ENCODE measurements around the gene CYLD.

The CYLD gene

DNA sequence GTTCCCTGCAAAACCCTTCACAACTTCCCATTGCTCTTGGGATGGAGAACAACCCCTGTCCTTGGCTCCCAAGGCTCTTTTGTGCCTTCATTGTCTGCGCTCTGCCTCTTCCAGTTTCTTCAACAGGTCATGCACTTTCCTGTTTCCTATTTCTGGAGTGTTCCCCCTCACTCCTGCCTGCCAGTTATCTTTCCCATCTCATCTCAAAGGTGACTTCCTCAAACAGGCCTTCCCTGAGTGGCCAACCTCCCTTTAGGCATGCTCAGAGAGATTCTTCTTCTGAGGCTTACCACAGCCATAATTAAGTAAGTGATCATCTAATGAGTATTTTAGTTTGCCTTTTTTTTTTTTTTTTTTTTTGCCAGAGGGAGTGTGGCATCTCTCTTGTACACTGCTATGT lies 2.9 kb upstream of the CYLD start:
- no peak for DNase-seq (ENCODE audit: low read depth in 2 of 2)

DNA sequence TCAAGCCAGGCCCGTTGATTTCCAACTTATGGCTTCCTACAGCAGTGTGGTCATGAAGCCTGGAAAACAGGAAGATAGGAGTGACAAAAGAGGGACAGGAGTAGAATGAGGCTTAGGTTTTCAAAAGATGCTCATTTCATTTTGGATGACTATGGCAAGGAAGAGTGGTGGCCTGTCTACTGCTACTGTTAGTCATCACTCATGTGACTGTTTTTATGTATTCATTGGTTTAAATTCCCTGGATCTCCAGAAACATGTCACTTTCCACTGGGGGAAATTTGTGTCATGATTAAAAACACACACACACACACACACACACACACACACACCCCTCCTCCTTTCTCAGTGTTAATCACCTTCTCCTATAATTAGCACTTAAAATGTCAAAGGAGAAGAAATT lies 1.1 kb upstream of the CYLD start:
- no peak for DNase-seq (ENCODE audit: low read depth in 2 of 2)

- DNase-seq (ENCODE audit: low read depth in 2 of 2) = no peak
Measured at GRCh38 chr16:50741225-50741780, 583 bp upstream of the CYLD start.

- no peak for DNase-seq (ENCODE audit: low read depth in 2 of 2)
Measured at GRCh38 chr16:50742576-50743200, 802 bp downstream of the CYLD start.

DNA sequence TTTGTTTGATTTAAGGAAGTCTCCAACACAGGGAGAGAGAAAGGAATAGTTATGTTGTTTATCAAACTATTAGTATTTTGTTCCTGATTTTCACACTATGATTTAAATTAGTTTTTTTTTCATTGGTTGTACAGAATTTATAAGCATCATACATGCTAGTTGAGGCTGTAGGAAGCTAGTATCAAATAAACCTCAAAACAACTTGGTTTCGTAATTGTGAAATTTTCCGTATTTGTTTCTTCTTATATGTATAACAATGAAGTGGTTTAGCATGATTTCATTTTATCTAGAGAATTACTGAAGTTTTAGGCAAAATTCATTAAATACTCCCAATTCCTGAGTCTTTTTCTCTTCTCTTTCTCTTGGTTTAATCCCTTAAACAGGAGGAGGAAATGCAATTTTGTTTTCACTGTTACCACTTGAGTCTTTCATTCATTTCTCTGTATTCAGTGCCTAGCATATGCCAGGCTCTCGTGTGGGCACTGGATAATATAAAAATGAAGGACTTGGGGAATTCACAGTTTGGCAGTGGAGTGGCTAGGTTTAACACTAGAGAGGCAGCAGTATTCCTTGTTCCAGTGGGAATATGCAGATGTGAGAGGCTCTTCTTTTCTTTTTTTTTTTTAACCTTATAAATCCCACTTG lies 1.8 kb downstream of the CYLD start:
- DNase-seq (ENCODE audit: low read depth in 2 of 2) = no peak

DNA sequence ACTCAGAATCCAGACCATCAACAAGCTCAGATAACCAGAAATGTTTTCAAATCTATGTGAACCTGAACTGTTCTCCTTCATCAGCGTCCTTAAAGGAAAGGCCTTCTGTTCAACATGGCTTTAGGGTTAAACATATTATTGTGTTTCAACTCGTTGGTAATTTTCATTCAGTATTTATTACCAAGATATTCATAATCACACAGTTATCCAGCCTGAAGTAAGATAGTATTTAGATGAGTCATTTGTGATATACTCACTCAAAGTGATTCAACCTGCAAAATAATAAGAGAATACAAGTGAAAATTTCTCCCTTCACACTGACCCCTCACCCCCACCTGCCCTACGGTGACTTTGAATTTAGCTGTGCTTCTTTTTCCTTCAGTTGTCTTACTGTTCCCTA lies 3.0 kb downstream of the CYLD start:
- no peak for DNase-seq (ENCODE audit: low read depth in 2 of 2)

GRCh38 chr16:50745940-50746339 lies 4.1 kb downstream of the CYLD start:
- DNase-seq (ENCODE audit: low read depth in 2 of 2) = no peak

- DNase-seq (ENCODE audit: low read depth in 2 of 2) = no peak
Measured at GRCh38 chr16:50747207-50747956, 5.5 kb downstream of the CYLD start.

GRCh38 chr16:50751528-50751927 lies 9.6 kb downstream of the CYLD start:
- no peak for DNase-seq (ENCODE audit: low read depth in 2 of 2)

DNA sequence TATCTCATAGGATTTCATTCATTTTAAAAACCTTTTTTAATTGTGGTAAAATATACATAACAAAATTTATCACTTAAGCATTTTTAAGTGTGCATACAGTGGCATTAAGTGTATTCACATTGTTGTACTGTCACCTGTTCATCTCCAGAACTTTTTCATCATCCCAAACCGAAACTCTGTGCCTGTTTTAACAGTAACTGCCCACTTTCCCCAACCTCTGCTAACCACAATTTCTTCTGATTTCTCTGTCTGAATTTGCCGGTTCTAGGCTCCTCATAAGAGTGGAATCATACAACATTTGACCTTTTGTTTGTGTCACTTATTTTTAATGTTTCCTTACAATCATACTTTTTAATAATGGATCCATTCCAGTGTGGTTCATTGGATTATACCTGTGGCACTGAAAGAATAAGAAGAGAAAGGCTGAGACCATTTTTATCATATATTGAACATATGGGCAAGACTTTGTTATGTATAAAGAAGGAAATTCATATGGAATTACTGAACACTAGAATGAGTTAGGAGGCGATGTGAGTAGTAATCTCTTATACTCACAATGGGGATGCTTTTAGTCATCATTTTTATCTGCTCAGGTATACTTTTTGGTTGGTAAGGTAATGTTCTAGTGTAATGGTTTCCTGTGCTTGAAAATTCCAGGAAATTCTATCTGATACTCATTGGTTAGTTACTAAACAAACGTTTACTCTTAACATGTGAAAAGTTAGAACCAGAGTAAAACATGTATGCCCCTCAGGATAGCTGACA lies 10.8 kb downstream of the CYLD start:
- DNase-seq (ENCODE audit: low read depth in 2 of 2) = no peak

- no peak for DNase-seq (ENCODE audit: low read depth in 2 of 2)
Measured at GRCh38 chr16:50756473-50756872, 14.6 kb downstream of the CYLD start.

DNA sequence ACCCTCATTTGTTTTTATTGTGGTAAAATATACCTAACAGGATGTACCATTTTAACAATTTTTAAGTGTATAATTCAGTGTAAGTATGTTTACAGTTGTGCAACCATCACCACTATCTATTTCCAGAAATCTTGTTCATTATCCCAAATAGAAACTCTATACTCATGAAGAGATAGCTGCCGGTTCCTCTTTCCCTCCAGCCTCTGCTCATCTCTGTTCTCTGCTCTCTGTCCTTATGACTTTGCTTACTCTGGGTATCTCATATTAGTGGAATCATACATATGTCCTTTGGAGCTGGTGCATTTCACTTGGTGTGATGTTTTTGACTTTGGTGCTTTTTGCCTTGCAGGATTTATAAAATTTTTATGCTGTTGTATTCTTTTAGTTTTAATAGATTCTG lies 19.4 kb downstream of the CYLD start:
- no peak for DNase-seq (ENCODE audit: low read depth in 2 of 2)

- DNase-seq (ENCODE audit: low read depth in 2 of 2) = no peak
Measured at GRCh38 chr16:50762241-50762640, 20.4 kb downstream of the CYLD start.

DNA sequence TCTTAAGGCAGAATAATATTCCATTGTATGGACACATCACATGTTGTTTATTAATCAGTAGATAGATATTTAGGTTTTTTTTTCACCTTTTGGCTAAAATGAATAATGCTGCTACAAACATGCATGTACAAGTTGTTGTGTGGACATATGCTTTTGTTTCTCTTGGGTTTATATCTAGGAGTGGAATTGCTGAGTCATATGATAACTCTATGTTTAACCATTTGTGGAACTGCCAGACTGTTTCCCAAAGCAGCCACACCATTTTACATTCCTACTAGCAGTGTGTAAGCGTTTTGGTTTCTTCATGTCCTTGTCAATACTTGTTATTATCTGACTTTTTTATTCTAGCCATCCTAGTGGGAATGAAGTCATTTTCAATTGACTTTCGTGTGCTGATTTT lies 21.3 kb downstream of the CYLD start:
- no peak for DNase-seq (ENCODE audit: low read depth in 2 of 2)

DNA sequence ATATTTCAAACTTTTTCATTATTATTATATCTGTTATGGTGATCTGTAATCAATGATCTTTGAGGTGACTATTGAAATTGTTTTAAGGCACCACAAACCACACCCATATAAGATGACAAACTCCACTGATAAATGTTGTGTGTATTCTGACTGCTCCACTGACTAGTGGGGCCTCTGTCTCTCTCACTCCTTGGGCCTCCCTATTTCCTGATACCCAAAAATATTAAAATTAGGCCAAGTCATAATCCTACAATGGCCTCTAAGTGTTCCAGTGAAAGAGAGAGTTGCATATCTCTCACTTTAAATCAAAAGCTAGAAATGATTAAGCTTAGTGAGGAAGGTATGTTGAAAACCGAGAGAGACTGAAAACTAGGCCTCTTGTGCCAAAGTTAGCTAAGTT lies 23.4 kb downstream of the CYLD start:
- DNase-seq (ENCODE audit: low read depth in 2 of 2) = no peak

GRCh38 chr16:50765861-50766260 lies 24.0 kb downstream of the CYLD start:
- no peak for DNase-seq (ENCODE audit: low read depth in 2 of 2)

DNA sequence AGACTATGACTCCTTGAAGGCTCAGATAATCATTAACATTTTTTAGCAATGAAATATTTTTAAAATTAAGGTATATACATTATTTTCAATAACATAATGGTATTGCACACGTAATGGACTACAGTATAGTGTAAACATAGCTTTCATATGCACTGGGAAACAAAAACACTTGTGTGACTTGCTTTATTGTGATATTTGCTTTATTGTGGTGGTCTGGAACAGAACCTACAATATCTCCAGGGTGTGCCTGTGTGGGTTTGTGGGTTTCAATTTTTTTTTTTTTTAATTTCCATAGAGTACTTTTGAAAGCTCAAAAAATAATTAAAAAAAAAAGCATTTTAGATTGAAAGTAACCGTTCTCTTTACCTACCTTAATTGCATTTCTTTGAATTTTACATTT lies 25.3 kb downstream of the CYLD start:
- no peak for DNase-seq (ENCODE audit: low read depth in 2 of 2)

DNA sequence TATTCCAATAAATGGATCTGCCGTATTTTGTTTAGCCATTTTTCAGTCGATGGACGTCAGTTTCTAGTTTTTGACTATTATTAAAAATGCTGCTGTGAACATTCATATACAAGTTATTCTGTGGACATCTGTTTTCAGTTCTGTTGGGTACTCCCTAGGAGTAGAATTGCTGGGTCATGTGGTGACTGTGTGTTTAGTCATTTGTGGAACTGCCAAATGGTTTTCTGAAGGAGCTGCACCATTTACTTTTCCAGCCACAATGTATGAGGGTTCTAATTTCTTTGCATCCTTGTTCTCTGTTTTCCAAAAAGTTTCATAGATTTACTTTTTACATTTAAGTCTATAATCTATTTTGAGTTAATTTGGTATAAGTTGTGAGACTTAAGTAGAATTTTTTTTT lies 29.5 kb downstream of the CYLD start:
- peak in 1 of 2 experiments; percentile 13 for DNase-seq (ENCODE audit: low read depth in 2 of 2)

GRCh38 chr16:50774405-50774804 lies 32.5 kb downstream of the CYLD start:
- no peak for DNase-seq (ENCODE audit: low read depth in 2 of 2)

GRCh38 chr16:50774960-50775359 lies 33.1 kb downstream of the CYLD start:
- no peak for DNase-seq (ENCODE audit: low read depth in 2 of 2)

DNA sequence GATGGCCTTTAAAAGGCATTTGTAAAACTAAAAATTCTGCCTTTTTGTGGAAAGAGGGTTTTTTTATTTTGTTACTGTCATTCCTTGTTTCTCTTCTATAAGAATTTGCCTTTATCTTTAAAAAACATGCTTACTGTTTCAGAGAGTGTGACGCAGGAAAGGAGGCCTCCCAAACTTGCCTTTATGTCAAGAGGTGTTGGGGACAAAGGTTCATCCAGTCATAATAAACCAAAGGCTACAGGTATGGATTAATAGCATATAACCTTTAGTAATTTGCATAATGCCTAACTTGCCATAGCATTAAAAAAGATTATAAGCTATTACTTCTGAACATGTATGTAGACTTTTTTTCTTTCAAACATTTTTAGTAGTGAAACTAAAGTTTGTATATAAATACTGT lies 34.2 kb downstream of the CYLD start:
- DNase-seq (ENCODE audit: low read depth in 2 of 2) = no peak

All from fibroblast of skin of left biceps (primary cell).